Measurements from ENCODE around the gene LDLRAD4. TPM values are rescaled to one million over a fixed set of nuclear protein-coding genes. Genes with fewer than 3 reads are reported as not detected.

Gene LDLRAD4
- total RNA-seq, 2 experiments from 2014 or later, result 37.3 to 38.5 TPM

DNA sequence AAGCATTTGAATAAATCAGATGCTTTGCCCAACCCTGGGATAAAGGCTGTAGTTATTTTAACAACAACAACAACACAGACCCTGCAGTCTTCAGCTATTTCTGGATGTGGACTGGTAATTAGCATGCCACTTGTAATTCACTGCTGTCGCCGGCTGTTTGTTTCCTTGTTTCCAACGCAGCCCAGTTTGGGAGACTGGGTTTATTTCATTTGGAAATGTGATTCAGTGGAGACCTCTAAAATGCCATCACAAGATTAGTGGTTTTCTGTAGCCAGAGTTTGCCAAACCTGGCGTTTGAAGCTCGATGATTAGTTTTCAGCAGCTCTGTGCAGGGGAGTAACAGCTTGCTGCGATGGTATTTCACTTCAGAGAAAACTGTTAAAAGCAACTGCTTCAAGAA lies 83.5 kb downstream of the LDLRAD4 start:
- Mint-ChIP-seq H3K9me3 (no peaks in the 10 kb centered on the region), H3K27me3 (no peaks in the 10 kb centered on the region), H3K36me3 (ENCODE audit: low read depth) (peaks cover 4% of the 10 kb centered on the region), H3K4me1 (ENCODE audit: low read depth) (peaks cover 40% of the 10 kb centered on the region), H3K4me3 (no peak overlapping the region), H3K27ac (no peak overlapping the region)
- ATAC-seq (no peak), DNase-seq (no peak)
- TF ChIP-seq, protein P1, sequence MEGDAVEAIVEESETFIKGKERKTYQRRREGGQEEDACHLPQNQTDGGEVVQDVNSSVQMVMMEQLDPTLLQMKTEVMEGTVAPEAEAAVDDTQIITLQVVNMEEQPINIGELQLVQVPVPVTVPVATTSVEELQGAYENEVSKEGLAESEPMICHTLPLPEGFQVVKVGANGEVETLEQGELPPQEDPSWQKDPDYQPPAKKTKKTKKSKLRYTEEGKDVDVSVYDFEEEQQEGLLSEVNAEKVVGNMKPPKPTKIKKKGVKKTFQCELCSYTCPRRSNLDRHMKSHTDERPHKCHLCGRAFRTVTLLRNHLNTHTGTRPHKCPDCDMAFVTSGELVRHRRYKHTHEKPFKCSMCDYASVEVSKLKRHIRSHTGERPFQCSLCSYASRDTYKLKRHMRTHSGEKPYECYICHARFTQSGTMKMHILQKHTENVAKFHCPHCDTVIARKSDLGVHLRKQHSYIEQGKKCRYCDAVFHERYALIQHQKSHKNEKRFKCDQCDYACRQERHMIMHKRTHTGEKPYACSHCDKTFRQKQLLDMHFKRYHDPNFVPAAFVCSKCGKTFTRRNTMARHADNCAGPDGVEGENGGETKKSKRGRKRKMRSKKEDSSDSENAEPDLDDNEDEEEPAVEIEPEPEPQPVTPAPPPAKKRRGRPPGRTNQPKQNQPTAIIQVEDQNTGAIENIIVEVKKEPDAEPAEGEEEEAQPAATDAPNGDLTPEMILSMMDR (IDR thresholded peaks at IDR 0.05), result no peak
- POLR2A ChIA-PET, result interaction anchor here (0.8 to 1.7 kb wide), 3 partner anchors 9 to 217 kb away, joined by 3 to 4 read pairs (median 3); no protein-coding TSS in a partner anchor
- CTCF ChIA-PET, result interaction anchor here (0.7 to 3.2 kb wide), 6 partner anchors 13 to 161 kb away, joined by 3 to 8 read pairs (median 4); no protein-coding TSS in a partner anchor
- intact Hi-C loops (cut with micrococcal nuclease), result no loop called here

DNA sequence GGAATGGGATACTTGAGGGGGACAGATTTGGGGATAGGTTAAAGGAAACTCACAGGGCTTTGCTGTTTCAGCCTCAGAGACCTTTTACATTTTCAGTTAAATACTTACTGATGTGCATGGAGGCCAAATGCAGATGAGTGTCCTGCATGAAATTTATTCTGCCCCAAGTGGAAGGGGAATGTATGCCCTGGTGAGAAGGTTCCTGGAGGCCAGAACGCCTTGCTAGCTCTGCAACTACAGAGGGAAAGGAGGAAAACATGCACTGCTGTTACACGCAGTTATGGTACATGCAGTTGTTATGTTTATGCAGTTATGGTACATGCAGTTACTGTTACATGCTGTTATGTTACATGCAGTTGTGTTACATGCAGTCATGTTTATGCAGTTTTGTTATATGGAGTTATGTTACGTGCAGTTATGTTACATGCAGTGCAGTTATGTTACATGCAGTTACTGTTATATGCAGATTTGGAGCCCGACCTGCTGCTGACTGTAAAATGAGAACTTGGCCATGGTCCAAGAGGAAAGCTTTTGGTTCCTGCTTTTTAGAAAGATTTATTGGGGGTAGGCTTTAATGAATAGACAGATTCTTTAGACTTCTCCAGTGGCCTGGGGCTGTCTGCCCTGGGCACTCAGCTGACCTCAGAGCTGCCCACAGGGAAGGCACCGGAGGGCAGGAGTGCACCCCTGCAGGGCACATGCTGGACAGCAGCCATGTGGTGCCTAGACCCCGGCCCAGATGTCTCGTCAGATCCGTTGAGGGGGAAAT lies 84.1 kb downstream of the LDLRAD4 start:
- no peaks in the 10 kb centered on the region for H3K27me3 Mint-ChIP-seq
- H3K4me3 Mint-ChIP-seq, result no peak overlapping the region
- ChIA-PET POLR2A (interaction anchor here (0.7 to 1.7 kb wide), 3 partner anchors 8 to 217 kb away, joined by 3 to 4 read pairs (median 3); no protein-coding TSS in a partner anchor), CTCF (interaction anchor here (0.7 to 3.2 kb wide), 7 partner anchors 9 to 161 kb away, joined by 3 to 8 read pairs (median 4); no protein-coding TSS in a partner anchor)
- H3K9me3 Mint-ChIP-seq, result no peaks in the 10 kb centered on the region
- ATAC-seq (no peak), DNase-seq (no peak)
- H3K4me1 Mint-ChIP-seq (ENCODE audit: low read depth), result peaks cover 38% of the 10 kb centered on the region
- intact Hi-C loops (cut with micrococcal nuclease), result no loop called here
- TF ChIP-seq, protein P1 (IDR thresholded peaks at IDR 0.05), result no peak
- H3K36me3 Mint-ChIP-seq (ENCODE audit: low read depth), result peaks cover 4% of the 10 kb centered on the region
- no peak overlapping the region for H3K27ac Mint-ChIP-seq

- intact Hi-C loops (cut with micrococcal nuclease), result no loop called here
- H3K4me3 Mint-ChIP-seq, result no peak overlapping the region
- no peaks in the 10 kb centered on the region for H3K9me3 Mint-ChIP-seq
- DNase-seq (no peak), ATAC-seq (no peak)
- TF ChIP-seq, protein P1 (IDR thresholded peaks at IDR 0.05), result no peak
- H3K27me3 Mint-ChIP-seq, result no peaks in the 10 kb centered on the region
- CTCF ChIA-PET, result interaction anchor here (1.0 to 3.2 kb wide), 3 partner anchors 10 to 38 kb away, joined by 4 to 8 read pairs (median 7); no protein-coding TSS in a partner anchor
- POLR2A ChIA-PET, result interaction anchor here (0.7 to 1.1 kb wide), 2 partner anchors 14 to 108 kb away, joined by 3 read pairs; no protein-coding TSS in a partner anchor
- no peak overlapping the region for H3K27ac Mint-ChIP-seq
- peaks cover 50% of the 10 kb centered on the region for H3K4me1 Mint-ChIP-seq (ENCODE audit: low read depth)
- H3K36me3 Mint-ChIP-seq (ENCODE audit: low read depth), result peaks cover 4% of the 10 kb centered on the region
Measured at GRCh38 chr18:13303756-13304364, 85.3 kb downstream of the LDLRAD4 start.

DNA sequence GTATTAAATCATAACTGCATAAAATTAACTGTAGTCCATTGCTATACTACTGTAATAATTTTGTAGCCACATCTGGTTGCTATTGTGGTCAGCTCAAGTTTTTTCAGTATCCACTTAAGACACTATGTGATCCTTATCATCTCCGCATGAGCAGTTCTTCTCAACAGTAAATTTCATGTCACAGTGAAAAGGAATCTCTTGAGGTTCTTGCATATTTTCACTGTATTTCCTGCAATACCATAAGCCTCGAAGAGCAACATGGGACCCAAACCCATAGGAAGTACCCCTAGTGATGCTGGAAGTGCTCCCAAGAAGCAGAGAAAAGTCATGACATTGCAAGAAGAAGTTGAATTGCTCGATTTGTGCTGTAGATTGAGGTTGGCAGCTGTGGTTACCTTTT lies 86.7 kb downstream of the LDLRAD4 start:
- no peak overlapping the region for H3K4me3 Mint-ChIP-seq
- DNase-seq (no peak), ATAC-seq (no peak)
- H3K27me3 Mint-ChIP-seq, result no peaks in the 10 kb centered on the region
- intact Hi-C loops (cut with micrococcal nuclease), result no loop called here
- H3K4me1 Mint-ChIP-seq (ENCODE audit: low read depth), result peaks cover 60% of the 10 kb centered on the region
- H3K27ac Mint-ChIP-seq, result no peak overlapping the region
- H3K9me3 Mint-ChIP-seq, result no peaks in the 10 kb centered on the region
- ChIA-PET CTCF (no interaction called here), POLR2A (interaction anchor here (0.6 to 1.1 kb wide), 2 partner anchors 21 to 106 kb away, joined by 3 read pairs; no protein-coding TSS in a partner anchor)
- TF ChIP-seq, protein P1 (IDR thresholded peaks at IDR 0.05), result no peak
- H3K36me3 Mint-ChIP-seq (ENCODE audit: low read depth), result peaks cover 4% of the 10 kb centered on the region
